Panc1 (cell line): Measurements from ENCODE around the gene SBF2. TPM values are rescaled to one million over a fixed set of nuclear protein-coding genes. Genes with fewer than 3 reads are reported as not detected.

Source experiments
- ATAC-seq: fragments of 200-7000 bp; cut with Tn5 transposase; 2 replicates; pipeline ENCODE4 v1.9.1; 2020; ENCODE audit warnings: mild to moderate bottlenecking, moderate library complexity
- BruUV-seq: library from RNA; stranded (reverse); fragments of 400-500 nt; replicated peaks from 2 replicates; lab custom pipeline; 2021; lab: Mats Ljungman, UMichigan
- CTCF ChIA-PET: fragments of 300-600 bp; sonication (Branson Sonifier 250); formaldehyde crosslinking; loops from one replicate; lab custom pipeline; 2022; ENCODE audit warnings: antibody characterized with exemption; lab: Charles Lee
- POLR2A ChIA-PET: fragments of 300-600 bp; sonication (Branson Sonifier 250); formaldehyde crosslinking; loops from one replicate; lab custom pipeline; 2022; ENCODE audit warnings: antibody characterized with exemption; lab: Charles Lee
- DNase-seq: peaks from one replicate; pipeline ENCODE4 v3.0.0-alpha.2; 2010; ENCODE audit warnings: low read depth, low spot score
- H3K27ac ChIP-seq: 2 replicates; pipeline ENCODE4 v1.5.1; 2011; ENCODE audit warnings: mild to moderate bottlenecking, low read length, inconsistent platforms
- H3K27me3 ChIP-seq: fragments of 200-500 bp; sonication (Bioruptor generic); 2 replicates; pipeline ENCODE4 v1.6.0; 2014; ENCODE audit warnings: low read length, inconsistent platforms; ENCODE audit not compliant: control insufficient read depth, insufficient read depth
- H3K36me3 ChIP-seq: fragments of 200-500 bp; sonication (Bioruptor generic); 2 replicates; pipeline ENCODE4 v1.5.1; 2014; ENCODE audit warnings: inconsistent platforms, mild to moderate bottlenecking, low read length, moderate library complexity; ENCODE audit not compliant: control insufficient read depth, insufficient read depth
- H3K4me1 ChIP-seq: 2 replicates; pipeline ENCODE4 v1.5.1; 2011; ENCODE audit warnings: inconsistent platforms, mild to moderate bottlenecking, low read length, moderate library complexity; ENCODE audit not compliant: control insufficient read depth, insufficient read depth
- H3K4me3 ChIP-seq, 2 experiments: 2 replicates each; pipeline ENCODE4 v1.5.1; 2011 to 2012; ENCODE audit warnings: low read depth in 2 of 2, low read length in 2 of 2, mild to moderate bottlenecking in 2 of 2, inconsistent platforms in 1 of 2, moderate library complexity in 1 of 2
- H3K9me3 ChIP-seq: fragments of 200-500 bp; sonication (Bioruptor generic); 2 replicates; pipeline ENCODE4 v1.5.1; 2014; ENCODE audit warnings: low read depth, mild to moderate bottlenecking, inconsistent platforms, low read length, moderate library complexity; ENCODE audit not compliant: control insufficient read depth, insufficient read depth
- POLR2AphosphoS5 ChIP-seq: IDR thresholded peaks from 2 replicates; pipeline ENCODE4 v1.6.1; 2012; ENCODE audit warnings: mild to moderate bottlenecking, low read depth, low read length, moderate library complexity
- SIN3A ChIP-seq: IDR thresholded peaks from 2 replicates; pipeline ENCODE4 v1.6.1; 2012; ENCODE audit warnings: low read depth, mild to moderate bottlenecking, low read length, moderate library complexity, borderline replicate concordance; ENCODE audit not compliant: insufficient read depth
- TCF7L2 ChIP-seq: IDR thresholded peaks from 2 replicates; pipeline ENCODE4 v1.6.1; 2011; ENCODE audit warnings: mild to moderate bottlenecking, low read depth, low read length, inconsistent platforms
- in situ Hi-C: cut with HindIII; loops from 2 replicates; pipeline ENCODE4 v1.10.0; 2016; ENCODE audit warnings: low sequenced_read_pairs, low pct_unique_long_range_greater_than_20kb
- intact Hi-C: fragments of 100-400 bp; cut with micrococcal nuclease; formaldehyde crosslinking; loops from one replicate; pipeline ENCODE4 v1.10.0; 2022; ENCODE audit not compliant: unreplicated experiment
- total RNA-seq: library from RNA; stranded (reverse); gene quantifications from one replicate; pipeline ENCODE4 v1.2.1, GENCODE V29; 2021; ENCODE audit not compliant: unreplicated experiment
- TF ChIP-seq, protein P1 (sequence below): fragments of 450-650 bp; IDR thresholded peaks from 2 replicates; pipeline ENCODE4 v1.5.1; 2017; ENCODE audit warnings: mild to moderate bottlenecking
- TF ChIP-seq, protein P2 (sequence below), 2 experiments: IDR thresholded peaks; 2 replicates each; pipeline ENCODE4 v1.6.1; 2011 to 2012; ENCODE audit warnings: low read depth in 2 of 2, control low read depth in 1 of 2, low read length in 1 of 2, mild to moderate bottlenecking in 1 of 2, moderate library complexity in 1 of 2; ENCODE audit not compliant: insufficient read depth in 1 of 2

Gene SBF2
- total RNA-seq, 1 experiment from 2014 or later, result 65.0 TPM

- Histone ChIP-seq H3K4me3 (no peak overlapping the region), H3K27ac (peak overlapping the region; percentile 88), H3K4me1 (peaks cover 35% of the 10 kb centered on the region), H3K27me3 (no peaks in the 10 kb centered on the region), H3K36me3 (peaks cover 10% of the 10 kb centered on the region), H3K9me3 (no peaks in the 10 kb centered on the region)
- ChIA-PET CTCF (interaction anchor here (0.7 kb wide), 1 partner anchor 591 kb away, joined by 3 read pairs; no protein-coding TSS in a partner anchor), POLR2A (interaction anchor here (1.0 kb wide), 1 partner anchor 285 kb away, joined by 4 read pairs; no protein-coding TSS in a partner anchor)
- no peak for DNase-seq
- in situ Hi-C loops, result no loop called here
- BruUV-seq, result no TSS peak
- intact Hi-C loops, result no loop called here
- ATAC-seq, result peak; percentile 18; the same call in 1 of the 2 replicates
- TF ChIP-seq, protein P1, sequence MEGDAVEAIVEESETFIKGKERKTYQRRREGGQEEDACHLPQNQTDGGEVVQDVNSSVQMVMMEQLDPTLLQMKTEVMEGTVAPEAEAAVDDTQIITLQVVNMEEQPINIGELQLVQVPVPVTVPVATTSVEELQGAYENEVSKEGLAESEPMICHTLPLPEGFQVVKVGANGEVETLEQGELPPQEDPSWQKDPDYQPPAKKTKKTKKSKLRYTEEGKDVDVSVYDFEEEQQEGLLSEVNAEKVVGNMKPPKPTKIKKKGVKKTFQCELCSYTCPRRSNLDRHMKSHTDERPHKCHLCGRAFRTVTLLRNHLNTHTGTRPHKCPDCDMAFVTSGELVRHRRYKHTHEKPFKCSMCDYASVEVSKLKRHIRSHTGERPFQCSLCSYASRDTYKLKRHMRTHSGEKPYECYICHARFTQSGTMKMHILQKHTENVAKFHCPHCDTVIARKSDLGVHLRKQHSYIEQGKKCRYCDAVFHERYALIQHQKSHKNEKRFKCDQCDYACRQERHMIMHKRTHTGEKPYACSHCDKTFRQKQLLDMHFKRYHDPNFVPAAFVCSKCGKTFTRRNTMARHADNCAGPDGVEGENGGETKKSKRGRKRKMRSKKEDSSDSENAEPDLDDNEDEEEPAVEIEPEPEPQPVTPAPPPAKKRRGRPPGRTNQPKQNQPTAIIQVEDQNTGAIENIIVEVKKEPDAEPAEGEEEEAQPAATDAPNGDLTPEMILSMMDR, result no peak
- TF ChIP-seq, protein P2, sequence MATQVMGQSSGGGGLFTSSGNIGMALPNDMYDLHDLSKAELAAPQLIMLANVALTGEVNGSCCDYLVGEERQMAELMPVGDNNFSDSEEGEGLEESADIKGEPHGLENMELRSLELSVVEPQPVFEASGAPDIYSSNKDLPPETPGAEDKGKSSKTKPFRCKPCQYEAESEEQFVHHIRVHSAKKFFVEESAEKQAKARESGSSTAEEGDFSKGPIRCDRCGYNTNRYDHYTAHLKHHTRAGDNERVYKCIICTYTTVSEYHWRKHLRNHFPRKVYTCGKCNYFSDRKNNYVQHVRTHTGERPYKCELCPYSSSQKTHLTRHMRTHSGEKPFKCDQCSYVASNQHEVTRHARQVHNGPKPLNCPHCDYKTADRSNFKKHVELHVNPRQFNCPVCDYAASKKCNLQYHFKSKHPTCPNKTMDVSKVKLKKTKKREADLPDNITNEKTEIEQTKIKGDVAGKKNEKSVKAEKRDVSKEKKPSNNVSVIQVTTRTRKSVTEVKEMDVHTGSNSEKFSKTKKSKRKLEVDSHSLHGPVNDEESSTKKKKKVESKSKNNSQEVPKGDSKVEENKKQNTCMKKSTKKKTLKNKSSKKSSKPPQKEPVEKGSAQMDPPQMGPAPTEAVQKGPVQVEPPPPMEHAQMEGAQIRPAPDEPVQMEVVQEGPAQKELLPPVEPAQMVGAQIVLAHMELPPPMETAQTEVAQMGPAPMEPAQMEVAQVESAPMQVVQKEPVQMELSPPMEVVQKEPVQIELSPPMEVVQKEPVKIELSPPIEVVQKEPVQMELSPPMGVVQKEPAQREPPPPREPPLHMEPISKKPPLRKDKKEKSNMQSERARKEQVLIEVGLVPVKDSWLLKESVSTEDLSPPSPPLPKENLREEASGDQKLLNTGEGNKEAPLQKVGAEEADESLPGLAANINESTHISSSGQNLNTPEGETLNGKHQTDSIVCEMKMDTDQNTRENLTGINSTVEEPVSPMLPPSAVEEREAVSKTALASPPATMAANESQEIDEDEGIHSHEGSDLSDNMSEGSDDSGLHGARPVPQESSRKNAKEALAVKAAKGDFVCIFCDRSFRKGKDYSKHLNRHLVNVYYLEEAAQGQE (IDR thresholded peaks at IDR 0.05; ENCODE audit: insufficient read depth in 1 of 2, low read depth in 2 of 2, low read length in 1 of 2), result no peak
- TF ChIP-seq TCF7L2, result no peak
These were observed 518.6 kb downstream of the SBF2 start for GRCh38 chr11:9775398-9775779.

GRCh38 chr11:9774591-9775397 is 519.2 kb downstream of the SBF2 start:
- Histone ChIP-seq H3K9me3 (no peaks in the 10 kb centered on the region), H3K27ac (peak overlapping the region; percentile 88), H3K36me3 (peaks cover 9% of the 10 kb centered on the region), H3K4me3 (no peak overlapping the region), H3K27me3 (no peaks in the 10 kb centered on the region), H3K4me1 (peaks cover 35% of the 10 kb centered on the region)
- CTCF ChIA-PET, result no interaction called here
- ATAC-seq, result peak; percentile 69
- intact Hi-C loops, result no loop called here
- BruUV-seq, result no TSS peak
- POLR2A ChIA-PET, result interaction anchor here (1.0 kb wide), 1 partner anchor 284 kb away, joined by 4 read pairs; no protein-coding TSS in a partner anchor
- in situ Hi-C loops, result no loop called here
- no peak for DNase-seq
- TF ChIP-seq TCF7L2, result no peak
- TF ChIP-seq SIN3A, result no peak
- TF ChIP-seq, protein P1, result no peak
- no peak for TF ChIP-seq POLR2AphosphoS5
- TF ChIP-seq, protein P2 (IDR thresholded peaks at IDR 0.05; ENCODE audit: insufficient read depth in 1 of 2, low read depth in 2 of 2, low read length in 1 of 2), result no peak
